Mammary epithelial cell (primary cell): ENCODE results near the gene ZNF507.

ENCODE experiments used
- CTCF ChIP-seq, 2 donors: IDR thresholded peaks in 1 of 2; conservative IDR thresholded peaks in 1 of 2; 2 replicates each; pipeline ENCODE4 v1.5.1; 2011 to 2012; ENCODE audit warnings: inconsistent platforms in 2 of 2, low read length in 2 of 2, mild to moderate bottlenecking in 2 of 2, control low read depth in 1 of 2, low read depth in 1 of 2; ENCODE audit not compliant: insufficient read depth in 1 of 2; ENCODE audit errors: extremely low read depth in 1 of 2
- EZH2 ChIP-seq: IDR thresholded peaks from 2 replicates; pipeline ENCODE4 v1.6.1; 2012; ENCODE audit warnings: low read length, inconsistent platforms, borderline replicate concordance

GRCh38 chr19:32307591-32307990, 37.8 kb upstream of the ZNF507 start:
- TF ChIP-seq CTCF (conservative IDR thresholded peaks at IDR 0.05 in 1 of 2, IDR thresholded peaks at IDR 0.05 in 1 of 2; ENCODE audit: extremely low read depth in 1 of 2, insufficient read depth in 1 of 2, low read depth in 1 of 2, low read length in 2 of 2) (no peak), EZH2 (no peak)
